ENCODE measurements around the gene PCDH9.
A peak's percentile ranks its signal among the peaks of the same experiment; 100 is the strongest.
"Not testable (repeated sequence)": the region's sequence is repeated elsewhere in the genome, so short reads cannot be mapped to it uniquely, and the experiment has no call there.

The PCDH9 gene

DNA sequence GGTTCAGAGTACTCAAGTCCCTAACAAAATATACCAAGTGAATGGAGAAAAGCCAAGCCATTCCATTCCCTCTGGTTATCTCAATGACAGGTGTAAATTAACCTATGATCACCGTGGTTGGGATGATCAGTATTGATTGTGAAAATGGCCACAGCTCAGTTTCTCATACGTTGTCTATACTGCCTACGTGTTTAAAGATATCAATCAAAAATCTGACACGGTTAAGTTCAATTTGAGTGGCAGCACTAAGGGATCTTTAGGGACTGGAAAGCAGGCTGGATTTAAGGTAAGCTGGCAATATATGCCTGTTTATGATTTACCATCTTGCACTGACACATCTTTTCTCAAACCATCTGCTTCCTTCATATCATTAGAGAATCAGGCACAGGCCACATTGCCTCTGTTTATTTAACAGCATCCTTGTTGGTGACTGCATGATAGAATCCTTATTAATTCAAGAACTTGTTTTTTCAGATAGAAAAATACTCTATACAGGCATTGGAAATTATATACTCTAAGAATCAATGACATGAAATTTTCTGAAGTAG is 907.9 kb downstream of the PCDH9 start:
- in situ Hi-C loops (cut with HindIII; ENCODE audit: low pct_unique_long_range_greater_than_20kb, low sequenced_read_pairs): no loop called here
- no peak for TF ChIP-seq JUND (IDR thresholded peaks at IDR 0.05; ENCODE audit: low read depth)
- no peak for DNase-seq (ENCODE audit: low read depth in 1 of 2, low spot score in 1 of 2)

DNA sequence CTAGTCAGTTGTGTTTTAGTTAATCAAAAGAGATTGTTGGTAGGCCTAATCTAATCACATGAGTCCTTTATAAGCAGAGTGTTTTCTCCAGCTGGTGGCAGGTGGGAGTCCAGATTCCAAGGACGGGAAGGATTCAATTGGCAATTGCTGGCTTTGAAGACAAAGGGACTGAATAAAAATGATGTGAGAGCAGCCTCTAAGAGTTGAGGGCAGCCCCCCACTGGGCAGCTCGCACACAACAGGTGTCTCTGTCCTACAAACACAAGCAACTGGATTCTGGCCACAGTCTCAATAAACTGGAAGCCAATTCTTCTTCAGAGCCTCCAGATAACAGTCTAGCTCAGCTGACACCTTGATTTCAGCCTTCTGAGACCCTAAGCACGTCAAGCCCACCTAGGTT is 915.2 kb downstream of the PCDH9 start:
- DNase-seq (ENCODE audit: low read depth in 1 of 2, low spot score in 1 of 2): no peak
- in situ Hi-C loops (cut with HindIII; ENCODE audit: low pct_unique_long_range_greater_than_20kb, low sequenced_read_pairs): no loop called here
- no peak for TF ChIP-seq JUND (IDR thresholded peaks at IDR 0.05; ENCODE audit: low read depth)

DNA sequence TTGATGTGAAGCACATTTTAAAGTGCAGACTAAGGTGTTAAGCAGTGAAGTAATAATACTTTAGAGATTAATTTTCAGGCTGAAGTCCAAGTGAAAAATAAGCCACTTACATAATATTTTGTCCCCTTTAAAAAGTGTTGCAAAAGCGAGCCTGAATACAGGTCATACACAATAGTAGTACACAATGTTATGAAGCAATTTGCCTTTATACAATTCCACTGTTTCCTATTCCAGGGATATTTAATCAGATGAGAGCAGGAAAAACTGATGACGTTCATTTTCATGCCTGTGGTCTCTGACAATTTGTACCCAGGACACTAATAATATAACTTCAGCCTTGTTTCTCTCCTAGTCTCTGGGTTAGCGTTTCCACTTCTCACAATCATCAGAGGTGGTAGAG is 916.7 kb downstream of the PCDH9 start:
- in situ Hi-C loops (cut with HindIII; ENCODE audit: low pct_unique_long_range_greater_than_20kb, low sequenced_read_pairs): no loop called here
- no peak for DNase-seq (ENCODE audit: low read depth in 1 of 2, low spot score in 1 of 2)
- TF ChIP-seq JUND (IDR thresholded peaks at IDR 0.05; ENCODE audit: low read depth): no peak

DNA sequence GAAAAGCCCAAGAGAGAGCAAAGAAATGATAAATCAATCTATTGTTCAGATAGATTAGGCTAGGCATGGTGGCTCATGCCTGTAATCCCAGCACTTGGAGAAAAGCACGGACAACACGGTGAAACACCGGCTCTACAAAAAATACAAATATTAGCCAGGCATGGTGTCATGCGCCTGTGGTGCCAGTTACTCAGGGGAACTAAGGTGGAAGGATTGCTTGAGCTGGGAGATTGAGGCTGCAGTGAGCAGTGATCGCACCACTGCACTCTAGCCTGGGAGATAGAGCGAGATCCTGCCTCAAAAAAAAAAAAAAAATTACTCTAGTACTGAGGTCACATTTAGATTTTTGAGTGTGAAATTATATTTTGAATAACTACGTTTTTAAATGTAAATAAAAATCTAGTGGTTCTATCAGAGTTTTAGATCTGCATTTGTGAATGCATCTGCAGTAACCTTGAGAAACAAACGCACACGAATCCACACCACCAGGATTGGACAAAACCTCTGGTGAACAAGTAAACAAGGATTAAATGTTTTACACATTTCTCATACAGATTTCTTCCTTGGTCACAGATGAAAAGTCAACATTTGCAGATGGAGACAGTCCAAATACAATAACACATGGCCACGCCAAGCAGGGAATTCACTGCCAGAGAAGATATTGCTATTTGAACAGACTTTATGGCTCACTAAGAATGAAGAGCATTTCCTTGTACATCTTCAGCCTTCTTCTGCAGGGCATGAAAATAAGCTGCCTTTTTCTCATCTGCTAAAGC is 917.6 kb downstream of the PCDH9 start:
- in situ Hi-C loops (cut with HindIII; ENCODE audit: low pct_unique_long_range_greater_than_20kb, low sequenced_read_pairs): no loop called here
- TF ChIP-seq JUND (IDR thresholded peaks at IDR 0.05; ENCODE audit: low read depth): 0 out of 2 replicates have a peak, but pooled peaks have one; percentile 11
- peak; percentile 1 to 86 for DNase-seq (ENCODE audit: low read depth in 1 of 2, low spot score in 1 of 2)

DNA sequence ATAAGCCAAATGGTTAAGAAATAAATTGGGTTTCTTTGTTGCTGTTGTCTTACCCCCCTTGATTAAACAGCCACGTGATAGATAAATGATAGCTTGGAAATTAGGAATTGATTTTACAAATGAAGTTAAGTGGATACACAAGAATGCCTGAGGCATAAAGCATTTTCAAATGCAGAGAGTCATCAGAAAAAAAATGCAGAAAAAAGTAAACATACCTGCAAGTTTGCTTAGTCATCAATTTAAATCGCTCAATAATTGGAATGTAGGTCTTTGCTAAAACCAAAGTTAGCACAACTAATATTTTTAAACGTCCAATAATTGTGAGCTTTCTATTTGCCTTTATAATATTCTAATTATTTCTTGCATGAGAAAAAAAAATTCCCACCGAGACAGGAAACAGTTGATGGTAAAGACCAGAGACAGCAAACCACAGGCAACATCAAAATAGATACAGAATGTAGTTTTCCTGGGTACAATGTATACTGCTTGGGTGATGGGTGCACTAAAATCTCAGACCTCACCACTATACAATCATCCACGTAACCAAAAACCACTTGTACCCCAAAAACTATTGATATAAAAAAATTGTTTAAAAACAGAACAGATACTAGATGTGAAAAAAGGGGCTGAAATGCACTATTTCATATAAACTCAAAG is 924.0 kb downstream of the PCDH9 start:
- in situ Hi-C loops (cut with HindIII; ENCODE audit: low pct_unique_long_range_greater_than_20kb, low sequenced_read_pairs): no loop called here
- no peak for TF ChIP-seq JUND (IDR thresholded peaks at IDR 0.05; ENCODE audit: low read depth)
- no peak for DNase-seq (ENCODE audit: low read depth in 1 of 2, low spot score in 1 of 2)

DNA sequence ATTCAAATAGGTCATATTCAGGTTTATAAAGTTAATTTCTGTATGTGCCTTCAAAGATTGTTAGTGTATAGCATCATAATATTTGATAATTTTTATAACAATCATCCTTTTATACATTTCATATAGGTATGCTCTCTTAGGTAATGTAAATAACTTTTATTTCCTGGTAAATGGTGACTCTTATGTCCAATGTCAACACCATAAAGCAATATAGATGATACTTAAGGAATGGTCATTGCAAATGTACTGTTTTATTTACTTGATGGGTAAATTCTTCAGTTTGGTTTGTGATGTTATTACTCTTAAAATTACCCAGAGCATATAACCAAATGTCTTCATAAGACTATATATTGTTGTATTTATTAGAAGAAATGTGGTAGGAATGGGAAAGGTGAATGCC is 928.7 kb downstream of the PCDH9 start:
- no peak for DNase-seq (ENCODE audit: low read depth in 1 of 2, low spot score in 1 of 2)
- no peak for TF ChIP-seq JUND (IDR thresholded peaks at IDR 0.05; ENCODE audit: low read depth)
- in situ Hi-C loops (cut with HindIII; ENCODE audit: low pct_unique_long_range_greater_than_20kb, low sequenced_read_pairs): no loop called here

DNA sequence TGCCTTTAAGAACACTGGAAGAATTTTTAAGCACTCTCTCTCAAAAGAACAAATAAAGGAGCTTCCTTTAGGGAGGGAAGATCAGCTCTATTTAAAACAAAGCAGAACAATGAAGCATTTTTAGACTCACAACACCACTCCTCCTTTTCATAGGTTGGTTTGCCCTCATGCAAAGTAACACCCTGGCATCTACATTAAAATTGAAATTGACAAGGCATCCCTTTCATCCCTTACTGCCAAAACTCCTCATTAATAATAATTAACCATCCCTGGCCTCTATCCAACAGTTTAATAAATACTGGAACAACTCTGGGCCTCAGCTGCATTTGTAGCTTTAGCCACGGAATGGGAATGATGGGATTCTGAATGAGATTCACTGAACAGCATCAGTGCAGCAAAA is 929.1 kb downstream of the PCDH9 start:
- no peak for DNase-seq (ENCODE audit: low read depth in 1 of 2, low spot score in 1 of 2)
- in situ Hi-C loops (cut with HindIII; ENCODE audit: low pct_unique_long_range_greater_than_20kb, low sequenced_read_pairs): no loop called here
- no peak for TF ChIP-seq JUND (IDR thresholded peaks at IDR 0.05; ENCODE audit: low read depth)

DNA sequence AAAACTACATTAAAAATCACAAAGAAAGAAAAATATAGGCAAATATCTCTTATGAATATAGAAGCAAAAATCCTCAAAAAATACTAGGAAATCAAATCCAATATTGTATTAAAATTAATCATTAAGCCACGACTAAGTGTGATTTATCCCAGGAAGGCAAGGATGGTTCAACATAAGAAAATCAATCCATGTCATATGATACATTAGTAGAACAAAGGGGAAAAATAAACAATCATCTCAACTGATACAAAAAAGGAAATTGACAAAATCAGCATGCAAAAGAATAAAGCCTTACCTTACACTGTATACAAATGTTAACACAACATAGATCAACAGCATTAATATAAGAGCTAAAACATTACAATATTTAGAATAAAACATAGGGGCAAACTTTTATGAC is 933.3 kb downstream of the PCDH9 start:
- in situ Hi-C loops (cut with HindIII; ENCODE audit: low pct_unique_long_range_greater_than_20kb, low sequenced_read_pairs): no loop called here
- TF ChIP-seq JUND (IDR thresholded peaks at IDR 0.05; ENCODE audit: low read depth): no peak
- DNase-seq (ENCODE audit: low read depth in 1 of 2, low spot score in 1 of 2): no peak

DNA sequence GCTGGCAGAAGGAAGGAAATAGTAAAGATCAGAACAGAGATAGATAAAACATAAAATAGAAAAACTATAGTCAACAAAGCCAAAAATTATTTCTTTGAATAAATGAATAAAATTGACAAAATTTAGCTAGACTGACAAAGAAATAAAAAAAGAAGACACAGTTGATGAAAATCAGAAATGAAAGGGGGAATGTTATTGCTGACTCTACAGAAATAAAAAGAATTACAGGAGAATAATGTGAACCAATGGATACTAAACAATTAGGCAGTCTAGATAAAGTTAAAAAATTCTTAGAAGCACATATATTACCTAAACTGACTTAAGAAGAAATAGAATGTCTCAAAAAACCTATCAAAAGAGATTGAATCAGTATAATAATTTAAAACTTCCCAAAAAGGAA is 933.8 kb downstream of the PCDH9 start:
- no peak for DNase-seq (ENCODE audit: low read depth in 1 of 2, low spot score in 1 of 2)
- in situ Hi-C loops (cut with HindIII; ENCODE audit: low pct_unique_long_range_greater_than_20kb, low sequenced_read_pairs): no loop called here
- TF ChIP-seq JUND (IDR thresholded peaks at IDR 0.05; ENCODE audit: low read depth): no peak

DNA sequence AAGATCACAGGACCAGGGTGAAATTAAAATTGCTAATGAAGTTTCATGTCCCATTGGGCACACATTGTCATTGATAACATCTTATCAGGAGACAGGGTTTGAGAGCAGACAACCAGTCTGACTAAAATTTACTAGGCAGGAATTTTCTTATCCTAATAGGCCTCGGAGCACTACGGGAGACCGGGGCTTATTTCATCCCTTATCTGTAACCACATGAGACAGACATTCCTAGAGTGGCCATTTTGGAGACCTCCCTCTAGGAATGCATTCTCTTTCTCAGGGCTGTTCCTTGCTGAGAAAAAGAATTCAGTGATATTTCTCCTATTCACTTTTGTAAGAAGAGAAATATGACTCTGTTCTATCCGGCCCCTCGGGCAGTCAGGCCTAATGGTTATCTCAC is 943.3 kb downstream of the PCDH9 start:
- in situ Hi-C loops (cut with HindIII; ENCODE audit: low pct_unique_long_range_greater_than_20kb, low sequenced_read_pairs); DNase-seq (ENCODE audit: low read depth in 1 of 2, low spot score in 1 of 2): not testable (repeated sequence)

DNA sequence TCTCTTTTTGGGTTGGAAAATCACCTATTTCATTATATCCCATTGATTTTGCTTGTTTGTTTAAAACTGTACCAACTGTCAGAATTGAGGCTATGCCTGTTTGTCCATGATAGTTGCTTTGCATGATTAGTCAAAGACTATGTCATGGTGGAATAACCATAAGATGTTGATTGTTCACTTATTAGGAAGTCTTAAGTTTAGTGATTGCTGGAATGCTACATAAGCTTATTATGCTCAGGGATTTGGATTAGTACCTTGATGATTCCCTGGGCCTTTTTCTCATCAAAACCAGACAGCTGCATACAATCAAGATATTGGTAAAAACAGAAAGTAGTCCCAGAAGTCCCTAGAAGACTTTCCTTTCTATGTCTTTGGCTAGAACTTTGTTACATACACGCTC is 954.7 kb downstream of the PCDH9 start:
- DNase-seq (ENCODE audit: low read depth in 1 of 2, low spot score in 1 of 2): no peak
- in situ Hi-C loops (cut with HindIII; ENCODE audit: low pct_unique_long_range_greater_than_20kb, low sequenced_read_pairs): no loop called here
- TF ChIP-seq JUND (IDR thresholded peaks at IDR 0.05; ENCODE audit: low read depth): no peak

DNA sequence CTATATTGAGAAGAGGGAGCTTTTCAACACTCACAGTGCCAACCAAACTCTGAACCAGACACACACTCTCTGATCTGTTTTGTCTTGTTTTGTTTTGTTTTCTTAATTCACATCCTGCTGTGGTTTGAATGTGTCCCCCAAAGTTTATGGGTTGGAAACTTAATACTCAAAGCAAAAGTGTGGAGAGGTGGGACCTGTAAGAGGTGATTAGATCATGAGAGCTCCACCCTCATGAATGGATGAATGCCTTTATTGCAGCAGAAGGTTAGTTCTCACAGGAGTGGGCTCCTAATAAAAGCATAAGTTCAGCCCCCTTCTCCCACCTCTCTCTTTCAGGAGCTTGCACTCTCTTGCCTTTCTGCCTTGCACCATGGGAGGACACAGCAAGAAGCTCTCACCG is 957.1 kb downstream of the PCDH9 start:
- TF ChIP-seq JUND (IDR thresholded peaks at IDR 0.05; ENCODE audit: low read depth): no peak
- DNase-seq (ENCODE audit: low read depth in 1 of 2, low spot score in 1 of 2): no peak
- in situ Hi-C loops (cut with HindIII; ENCODE audit: low pct_unique_long_range_greater_than_20kb, low sequenced_read_pairs): no loop called here

DNA sequence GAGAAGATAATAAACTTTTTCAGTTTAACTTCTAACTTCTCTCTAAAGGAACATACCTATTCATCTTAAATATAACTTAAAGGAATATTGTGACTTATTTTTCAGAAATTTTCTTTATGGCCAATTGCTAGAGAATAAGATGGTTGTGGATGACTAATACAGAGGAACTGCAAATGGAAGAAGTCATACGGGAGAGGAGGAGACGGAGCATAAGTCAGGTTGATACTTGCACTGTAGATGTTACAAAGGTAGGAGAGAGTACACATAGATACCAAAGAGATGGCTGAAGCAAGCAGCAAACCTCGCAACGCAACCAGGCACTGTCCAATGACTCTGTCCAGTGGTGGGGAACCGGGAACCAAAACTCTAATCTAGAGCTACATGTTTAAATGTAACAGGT is 963.4 kb downstream of the PCDH9 start:
- no peak for DNase-seq (ENCODE audit: low read depth in 1 of 2, low spot score in 1 of 2)
- in situ Hi-C loops (cut with HindIII; ENCODE audit: low pct_unique_long_range_greater_than_20kb, low sequenced_read_pairs): no loop called here

More for the DNA sequence above, 963.4 kb downstream of the PCDH9 start:
- TF ChIP-seq JUND (IDR thresholded peaks at IDR 0.05; ENCODE audit: low read depth): no peak
